GM21526 (cell line): Measurements from ENCODE around the gene VMP1.
"Not testable (repeated sequence)": the region's sequence is repeated elsewhere in the genome, so short reads cannot be mapped to it uniquely, and the experiment has no call there.

Experiments used
- ATAC-seq: cut with Tn5 transposase; IDR thresholded peaks from one replicate; pipeline ENCODE4 v1.9.1; 2021; ENCODE audit warnings: moderate library complexity; ENCODE audit not compliant: unreplicated experiment, low FRiP score

Gene VMP1

GRCh38 chr17:59853168-59853918, 145.9 kb downstream of the VMP1 start:
- peak; percentile 49 for ATAC-seq

DNA sequence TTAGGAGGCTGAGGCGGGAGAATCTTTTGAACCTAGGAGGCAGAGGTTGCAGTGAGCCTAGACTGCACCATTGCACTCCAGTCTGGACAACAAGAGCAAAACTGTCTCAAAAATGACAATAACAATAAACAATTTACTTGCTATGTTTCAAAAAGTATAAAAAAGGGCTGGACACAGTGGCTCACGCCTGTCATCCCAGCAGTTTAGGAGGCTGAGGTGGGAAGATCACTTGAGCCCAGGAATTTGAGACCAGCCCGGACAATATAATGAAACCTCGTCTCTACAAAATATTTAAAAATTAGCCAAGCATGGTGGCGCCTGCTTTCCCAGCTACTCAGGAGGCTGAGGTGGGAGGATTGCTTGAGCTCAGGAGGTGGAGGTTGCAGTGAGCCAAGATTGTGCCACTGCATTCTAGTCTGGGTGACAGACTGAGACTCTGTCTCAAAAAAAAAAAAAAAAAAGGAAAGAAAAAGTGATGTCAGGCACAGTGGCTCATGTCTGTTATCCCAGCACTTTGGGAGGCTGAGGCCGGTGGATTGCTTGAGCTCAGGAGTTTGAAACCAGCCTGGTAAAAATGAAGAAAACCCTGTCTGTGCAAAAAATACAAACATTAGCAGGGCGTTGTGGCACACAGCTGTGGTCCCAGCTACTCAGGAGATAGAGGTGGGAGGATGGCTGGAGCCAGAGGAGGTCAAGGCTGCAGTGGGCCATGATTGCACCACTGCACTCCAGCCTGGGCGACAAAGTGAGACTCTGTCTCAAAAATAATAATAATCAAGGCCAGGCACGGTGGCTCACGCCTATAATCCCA, 146.7 kb downstream of the VMP1 start:
- not testable (repeated sequence) for ATAC-seq

GRCh38 chr17:59856859-59857794, 149.7 kb downstream of the VMP1 start:
- no peak for ATAC-seq

- ATAC-seq: no peak
Measured at GRCh38 chr17:59858167-59858816, 150.8 kb downstream of the VMP1 start.

DNA sequence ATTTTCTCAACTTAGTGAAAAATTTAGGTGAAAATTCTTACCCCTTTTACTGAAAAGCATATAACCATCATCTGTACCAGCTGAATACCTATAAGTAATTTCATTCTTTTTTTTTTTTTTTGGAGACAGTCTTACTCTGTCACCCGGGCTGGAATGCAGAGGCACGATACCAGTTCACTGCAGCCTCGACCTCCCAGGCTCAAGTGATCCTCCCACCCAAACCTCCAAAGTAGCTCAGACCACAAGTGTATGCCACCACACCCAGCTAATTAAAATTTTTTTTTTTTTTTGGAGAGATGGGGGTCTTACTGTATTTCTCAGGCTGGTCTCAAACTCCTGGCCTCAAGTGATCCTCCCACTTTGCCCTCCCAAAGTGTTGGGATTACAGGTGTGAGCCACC, 151.5 kb downstream of the VMP1 start:
- no peak for ATAC-seq

DNA sequence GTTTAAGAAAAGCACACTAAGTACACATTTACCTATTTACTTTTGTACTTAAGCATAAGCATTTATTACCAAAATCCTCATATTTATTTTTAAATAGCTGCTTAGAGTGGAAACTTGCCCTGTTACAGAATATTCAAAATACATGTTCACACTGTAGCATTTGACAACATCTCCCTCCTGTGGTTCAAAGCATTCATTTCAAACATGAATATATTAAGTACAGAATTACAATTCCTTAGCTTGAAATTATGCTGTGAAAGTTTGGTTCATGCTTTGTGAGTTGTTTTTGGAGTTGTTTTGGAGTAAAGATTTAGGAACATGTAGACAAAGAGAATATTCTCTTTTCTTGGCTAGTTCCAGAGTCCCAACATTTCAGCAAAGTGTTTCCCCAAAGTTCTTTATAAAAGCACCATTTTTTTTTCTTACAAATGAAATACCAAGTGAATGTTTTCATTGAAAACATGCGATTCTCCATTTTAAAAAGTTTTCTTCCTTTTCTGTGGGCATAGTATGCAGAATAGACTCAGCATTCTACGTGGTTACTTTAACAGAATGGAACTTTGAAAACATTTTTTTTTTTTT, 152.1 kb downstream of the VMP1 start:
- ATAC-seq: no peak

DNA sequence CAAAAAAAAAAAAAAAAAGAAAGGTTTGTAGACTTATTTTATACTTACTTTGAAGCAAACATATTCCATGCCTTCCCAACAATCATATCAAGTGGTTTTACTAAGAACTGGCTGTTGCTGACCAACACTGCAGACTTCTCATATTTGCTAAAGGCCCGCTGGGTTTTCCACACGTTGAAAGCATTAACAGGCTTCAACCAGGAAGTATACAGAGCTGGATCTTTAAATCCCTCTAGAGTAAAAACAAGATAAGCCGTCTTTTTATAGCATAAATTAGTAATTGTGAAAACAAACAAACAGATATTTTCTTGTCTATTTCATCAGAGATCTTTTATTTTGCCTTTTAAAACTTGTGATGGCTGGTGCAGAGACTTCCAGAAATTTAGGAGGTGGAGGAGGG, 156.2 kb downstream of the VMP1 start:
- no peak for ATAC-seq

- no peak for ATAC-seq
Measured at GRCh38 chr17:59869941-59870218, 162.4 kb downstream of the VMP1 start.

DNA sequence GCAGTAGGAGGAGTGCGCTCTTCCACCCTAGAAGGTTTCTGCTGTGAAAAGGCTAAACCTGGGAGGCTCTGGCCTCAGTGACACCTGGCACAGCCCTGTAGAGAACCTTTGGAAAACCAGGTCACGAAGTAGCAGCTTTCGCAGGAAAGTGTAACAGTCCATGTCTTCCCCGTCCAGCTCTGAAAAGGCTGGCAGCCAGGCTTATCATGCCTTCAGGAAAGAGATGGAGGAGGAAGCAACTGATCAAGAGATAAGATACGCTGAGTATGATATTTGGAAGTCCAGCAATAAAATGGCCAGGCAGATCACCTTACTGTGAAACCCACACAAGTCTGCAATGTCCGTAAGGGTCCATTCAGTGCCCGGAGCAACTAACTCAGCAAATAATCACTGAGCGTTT, 163.0 kb downstream of the VMP1 start:
- no peak for ATAC-seq

- ATAC-seq: no peak
Measured at GRCh38 chr17:59872351-59872750, 164.9 kb downstream of the VMP1 start.

DNA sequence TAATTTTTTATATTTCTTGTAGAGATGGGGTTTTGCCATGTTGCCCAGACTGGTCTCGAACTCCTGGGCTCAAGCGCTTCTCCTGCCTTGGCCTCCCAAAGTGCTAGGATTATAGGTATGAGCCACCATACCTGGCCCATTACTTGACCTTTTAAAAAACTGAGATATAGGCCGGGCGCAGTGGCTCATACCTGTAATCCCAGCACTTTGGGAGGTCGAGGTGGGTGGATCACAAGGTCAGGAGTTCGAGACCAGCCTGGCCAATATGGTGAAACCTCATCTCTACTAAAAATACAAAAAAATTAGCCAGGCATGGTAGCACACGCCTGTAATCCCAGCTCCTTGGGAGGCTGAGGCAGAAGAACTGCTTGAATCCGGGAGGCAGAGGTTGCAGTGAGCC, 166.0 kb downstream of the VMP1 start:
- not testable (repeated sequence) for ATAC-seq

DNA sequence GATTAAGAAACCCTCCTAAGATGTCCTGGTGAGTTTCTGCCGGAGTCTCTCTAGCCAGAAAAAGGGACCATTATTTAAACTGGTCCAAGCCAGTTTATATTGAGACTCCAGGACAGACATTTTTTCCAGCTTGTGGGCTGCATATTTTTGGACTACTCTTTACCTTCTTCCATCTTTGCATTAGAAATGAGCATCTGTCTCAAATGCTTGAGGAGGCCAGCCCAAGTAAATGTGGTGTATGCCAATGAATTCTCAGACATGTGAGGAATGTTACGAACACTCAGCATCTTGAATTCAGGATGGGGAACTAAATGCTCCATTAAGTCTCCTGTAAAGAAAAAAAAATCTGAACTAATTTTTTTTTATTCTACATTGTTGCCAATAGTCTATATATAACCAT, 166.9 kb downstream of the VMP1 start:
- no peak for ATAC-seq

DNA sequence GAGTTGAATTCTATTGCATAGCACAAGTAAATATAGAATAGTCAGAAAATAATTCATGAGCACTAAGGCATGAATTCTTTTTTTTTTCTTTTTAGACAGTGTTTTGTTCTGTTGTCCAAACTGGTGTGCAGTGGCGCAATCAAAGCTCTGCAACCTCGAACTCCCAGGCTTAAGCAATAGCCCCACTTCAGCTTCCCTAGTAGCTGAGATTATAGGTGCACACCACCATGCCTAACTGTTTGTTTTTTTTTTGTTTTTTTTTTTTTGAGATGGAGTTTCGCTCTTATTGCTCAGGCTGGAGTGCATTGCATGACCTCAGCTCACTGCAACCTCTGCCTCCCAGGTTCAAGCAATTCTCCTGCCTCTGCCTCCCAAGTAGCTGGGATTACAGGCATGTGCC, 168.7 kb downstream of the VMP1 start:
- no peak for ATAC-seq

GRCh38 chr17:59877965-59878364, 170.5 kb downstream of the VMP1 start:
- ATAC-seq: no peak

DNA sequence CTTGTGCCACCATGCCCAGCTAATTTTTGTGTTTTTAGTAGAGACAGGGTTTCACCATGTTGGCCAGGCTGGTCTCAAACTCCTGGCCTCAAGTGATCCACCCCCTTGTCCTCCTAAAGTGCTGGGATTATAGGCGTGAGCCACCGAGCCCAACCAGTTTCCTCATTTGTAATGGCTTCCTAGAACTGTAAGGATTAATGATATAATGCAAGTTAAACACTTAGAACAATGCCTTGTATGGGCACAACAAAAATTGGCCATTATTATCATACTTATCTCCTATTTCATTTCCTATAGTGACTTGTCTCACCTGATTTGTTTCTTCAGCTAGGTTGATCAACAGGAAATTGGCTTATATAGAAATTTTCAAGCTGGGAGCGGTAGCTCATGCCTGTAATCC, 171.2 kb downstream of the VMP1 start:
- ATAC-seq: no peak

DNA sequence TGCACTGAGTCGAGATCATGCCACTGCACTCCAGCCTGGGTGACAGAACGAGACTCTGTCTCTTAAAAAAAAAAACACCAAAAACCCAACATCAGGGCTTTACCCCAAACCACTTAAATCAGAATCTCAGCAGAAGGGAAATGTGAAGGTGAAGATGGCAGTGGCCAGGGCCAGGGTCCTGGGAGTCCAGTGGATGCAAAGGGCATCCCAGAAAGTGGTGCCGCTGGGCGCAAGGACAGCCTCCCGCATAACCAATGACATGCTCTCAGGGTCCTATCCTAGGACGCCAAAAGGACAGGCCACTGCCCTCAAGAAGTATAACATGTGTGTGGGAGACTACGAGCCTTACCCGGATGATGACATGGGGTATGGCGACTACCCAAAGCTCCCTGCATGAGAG, 177.4 kb downstream of the VMP1 start:
- ATAC-seq: no peak

DNA sequence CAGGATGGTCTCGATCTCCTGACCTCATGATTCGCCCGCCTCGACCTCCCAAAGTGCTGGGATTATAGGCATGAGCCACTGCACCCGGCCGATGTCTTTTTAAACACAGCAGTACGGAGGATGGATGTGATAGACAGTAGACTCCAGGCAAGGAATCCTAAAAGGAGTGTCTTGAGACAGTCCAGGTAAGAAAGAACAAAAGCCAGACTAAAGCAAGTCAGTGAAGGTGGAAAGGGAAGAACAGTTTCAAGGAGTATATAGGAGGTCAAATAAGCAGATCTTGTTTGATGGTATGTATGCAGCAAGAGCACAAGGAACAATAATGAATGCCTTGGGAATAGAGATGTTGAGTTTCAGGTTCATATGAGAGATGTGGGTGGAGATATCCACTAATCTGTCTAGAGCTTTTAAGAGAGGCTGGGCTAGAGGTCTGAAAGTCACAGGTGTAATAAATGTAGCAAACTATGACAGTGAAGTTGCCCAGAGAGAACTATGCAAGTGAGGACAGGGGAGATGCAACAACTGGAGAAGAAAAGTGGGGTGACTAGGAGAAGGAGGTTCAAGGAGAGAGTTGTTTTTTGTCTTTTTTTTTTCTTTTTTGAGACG, 180.8 kb downstream of the VMP1 start:
- no peak for ATAC-seq

GRCh38 chr17:59890720-59891119, 183.3 kb downstream of the VMP1 start:
- ATAC-seq: no peak
